ENCODE results near the gene UACA. TPM values are rescaled to one million over a fixed set of nuclear protein-coding genes. Genes with fewer than 3 reads are reported as not detected.
"Not testable (repeated sequence)": the region's sequence is repeated elsewhere in the genome, so short reads cannot be mapped to it uniquely, and the experiment has no call there.

The UACA gene
- total RNA-seq, 2 experiments from 2014 or later: 1.1 to 2.1 TPM

DNA sequence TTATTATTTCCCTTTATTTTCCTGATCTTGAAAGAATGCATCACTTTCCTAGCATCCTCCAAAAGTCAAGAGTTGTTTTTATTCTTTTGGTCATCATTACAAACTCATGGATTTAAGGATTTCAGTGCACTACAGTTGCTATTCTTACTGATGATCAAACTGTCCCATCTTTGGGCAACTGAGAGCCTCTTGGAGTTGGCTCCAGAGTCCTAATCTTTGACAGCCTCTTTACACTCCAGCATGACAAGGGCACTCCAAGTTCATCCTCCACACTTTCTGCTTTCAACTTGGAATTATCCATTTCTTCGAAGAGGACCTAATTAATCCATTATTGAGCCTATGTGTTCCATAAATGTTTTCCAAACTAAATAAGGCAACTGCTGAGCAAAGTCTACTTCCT lies 5.7 kb downstream of the UACA start:
- ChIA-PET POLR2A (no interaction called here), CTCF (no interaction called here)

DNA sequence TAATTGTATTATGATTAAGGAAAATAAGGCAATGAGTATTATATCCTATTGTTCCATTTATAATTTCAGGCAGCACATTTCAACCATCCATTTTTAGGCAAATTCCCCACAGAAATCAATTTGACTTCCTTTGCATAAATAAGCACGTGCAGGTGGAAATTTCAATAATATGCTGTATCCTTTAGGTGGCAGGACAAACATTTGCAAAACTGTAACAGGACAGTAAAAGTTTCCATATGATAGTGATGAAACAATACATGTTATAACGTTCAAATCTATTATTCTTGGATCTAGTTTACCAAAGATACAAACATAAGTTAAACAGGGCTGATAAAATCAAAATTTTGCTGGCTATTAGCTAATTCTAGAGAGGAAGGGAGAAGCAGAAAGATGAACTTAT lies 8.5 kb downstream of the UACA start:
- POLR2A ChIA-PET: no interaction called here
- CTCF ChIA-PET: no interaction called here

DNA sequence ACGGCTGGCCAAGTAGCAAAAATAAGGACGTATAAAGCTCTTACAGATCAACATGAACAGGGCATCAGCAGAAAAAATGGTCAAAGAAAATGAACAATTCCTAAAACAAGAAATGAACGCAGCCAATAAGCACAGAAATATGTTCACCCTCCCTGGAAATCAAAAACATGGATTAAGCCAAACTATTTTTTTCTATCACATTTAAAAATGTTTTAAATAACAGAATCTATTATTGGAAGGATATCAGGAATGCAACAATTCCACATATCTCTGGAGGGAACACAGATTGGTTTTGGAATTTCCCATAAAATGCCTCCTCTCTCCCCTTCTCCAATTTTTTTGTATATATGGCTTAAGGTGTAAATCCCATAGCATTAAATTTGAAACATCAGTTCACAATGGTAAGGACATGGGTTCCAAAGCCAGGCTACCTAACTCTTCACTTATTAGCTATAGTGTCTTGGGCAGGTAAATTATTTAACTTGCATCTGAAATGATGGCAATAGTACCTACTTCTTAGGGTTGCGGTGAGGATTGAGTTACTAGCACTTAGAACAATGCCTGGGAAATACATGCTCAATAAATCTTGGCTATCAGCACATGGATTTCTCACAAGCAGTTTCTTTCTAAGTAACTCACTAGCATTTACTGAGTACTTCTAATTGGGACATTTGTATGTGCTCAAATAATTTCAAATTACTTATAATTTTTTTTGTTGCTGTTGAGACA lies 10.1 kb downstream of the UACA start:
- ChIA-PET CTCF (no interaction called here), POLR2A (no interaction called here)

DNA sequence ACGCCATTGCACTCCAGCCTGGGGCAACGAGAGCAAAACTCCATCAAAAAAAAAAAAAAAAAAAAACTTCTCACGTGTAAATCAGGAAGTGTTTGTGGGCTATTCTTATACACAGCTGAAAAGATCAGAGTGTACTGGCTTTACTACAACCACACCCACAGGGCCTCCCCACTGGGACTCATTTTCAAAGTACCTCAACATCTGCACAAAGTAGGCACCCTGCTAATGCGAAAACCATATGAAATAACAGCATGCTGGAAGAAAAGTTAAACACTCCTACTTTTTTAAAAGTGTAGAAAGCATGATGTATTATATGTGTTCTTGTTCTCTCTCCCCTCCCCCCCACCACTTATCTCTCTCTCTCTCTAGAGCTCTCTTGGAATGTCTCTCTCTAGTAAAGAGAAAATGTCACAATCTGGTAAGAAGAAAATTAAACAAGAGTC lies 11.1 kb downstream of the UACA start:
- POLR2A ChIA-PET: no interaction called here
- CTCF ChIA-PET: interaction anchor here (0.6 kb wide), 1 partner anchor 996 kb away, joined by 3 read pairs; no protein-coding TSS in a partner anchor

DNA sequence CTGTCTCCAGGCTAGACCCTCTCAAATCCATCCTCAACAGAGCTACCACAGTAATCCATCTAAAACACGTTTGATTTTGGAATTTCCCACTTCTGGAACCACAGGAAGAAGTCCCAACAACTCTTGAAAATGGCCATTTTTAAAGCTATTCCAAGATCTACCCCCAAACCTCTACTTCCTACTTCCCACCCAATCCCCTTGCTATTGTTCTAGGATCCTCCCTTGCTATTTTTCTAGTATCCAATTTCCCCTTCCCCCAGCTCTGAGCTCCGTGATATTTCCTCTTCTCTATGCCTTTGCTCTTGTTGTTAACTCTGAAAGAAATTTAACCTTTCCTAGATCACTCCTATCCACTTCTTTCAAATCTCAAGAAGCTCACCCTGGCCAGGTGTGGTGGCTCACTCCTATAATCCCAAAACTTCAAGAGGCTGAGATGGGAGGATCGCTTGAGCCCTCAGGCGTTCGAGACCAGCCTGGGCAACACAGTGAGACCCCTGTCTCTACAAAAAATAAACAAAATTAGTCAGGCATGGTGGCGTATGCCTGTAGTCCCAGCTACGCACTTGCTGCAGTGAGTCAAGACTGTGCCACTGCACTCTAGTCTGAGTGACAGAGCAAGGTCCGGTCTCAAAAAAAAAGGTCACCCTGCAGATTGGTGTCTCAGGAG lies 13.0 kb downstream of the UACA start:
- ChIA-PET POLR2A (no interaction called here), CTCF (no interaction called here)

DNA sequence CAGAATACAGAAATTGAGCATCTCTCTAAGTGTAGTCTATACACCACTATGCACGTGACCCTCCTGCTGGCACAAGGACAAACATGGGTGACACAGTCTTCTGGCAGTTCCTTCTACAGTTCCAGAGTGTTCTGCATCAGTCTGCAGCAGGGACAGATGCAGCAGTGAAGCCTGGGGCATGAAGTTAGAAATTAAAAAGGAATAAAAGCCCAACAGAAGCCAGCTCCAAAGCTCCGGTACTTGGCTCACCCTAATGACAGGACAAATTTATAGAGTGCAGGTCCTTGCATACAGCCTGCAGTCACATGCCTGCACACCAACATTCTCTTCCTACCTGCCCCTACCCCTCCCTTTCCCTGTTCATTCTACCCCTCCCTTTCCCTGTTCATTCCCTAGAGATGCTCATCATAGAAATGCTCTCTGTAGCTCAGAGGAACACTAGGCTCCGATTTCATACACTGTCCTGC lies 15.0 kb downstream of the UACA start:
- ChIA-PET CTCF (interaction anchor here (0.6 kb wide), 1 partner anchor 1709 kb away, joined by 3 read pairs; no protein-coding TSS in a partner anchor), POLR2A (no interaction called here)

DNA sequence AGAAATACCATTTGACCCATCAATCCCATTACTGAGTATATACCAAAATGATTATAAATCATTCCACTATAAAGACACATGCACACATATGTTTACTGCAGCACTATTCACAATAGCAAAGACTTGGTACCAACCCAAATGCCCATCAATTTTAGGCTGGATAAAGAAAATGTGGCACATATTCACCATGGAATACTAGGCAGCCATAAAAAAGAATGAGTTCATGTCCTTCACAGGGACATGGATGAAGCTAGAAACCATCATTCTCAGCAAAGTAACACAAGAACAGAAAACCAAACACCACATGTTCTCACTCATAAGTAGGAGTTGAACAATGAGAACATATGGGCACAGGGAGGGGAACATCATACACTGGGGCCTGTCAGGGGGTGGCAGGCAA lies 16.8 kb downstream of the UACA start:
- CTCF ChIA-PET, POLR2A ChIA-PET: not testable (repeated sequence)

DNA sequence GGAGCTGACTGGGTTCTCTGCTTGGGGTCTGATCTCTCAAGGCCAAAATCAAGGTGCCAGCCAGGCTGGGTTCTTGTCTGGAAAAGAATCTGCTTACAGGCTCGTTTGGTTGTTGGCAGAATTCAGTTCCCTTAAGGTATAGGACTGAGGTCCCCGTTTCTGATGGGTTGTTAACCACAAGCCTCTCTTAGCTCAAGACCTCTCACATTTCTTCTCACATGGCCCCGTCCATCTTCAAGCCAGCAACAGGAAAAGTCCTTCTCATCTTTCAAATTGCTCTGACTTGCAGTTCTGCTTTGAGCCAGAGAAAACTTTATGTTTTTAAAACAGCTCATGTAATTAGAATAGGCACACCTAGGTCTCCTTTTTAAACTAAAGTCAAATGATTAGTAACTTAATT lies 20.4 kb downstream of the UACA start:
- POLR2A ChIA-PET: no interaction called here
- CTCF ChIA-PET: no interaction called here

DNA sequence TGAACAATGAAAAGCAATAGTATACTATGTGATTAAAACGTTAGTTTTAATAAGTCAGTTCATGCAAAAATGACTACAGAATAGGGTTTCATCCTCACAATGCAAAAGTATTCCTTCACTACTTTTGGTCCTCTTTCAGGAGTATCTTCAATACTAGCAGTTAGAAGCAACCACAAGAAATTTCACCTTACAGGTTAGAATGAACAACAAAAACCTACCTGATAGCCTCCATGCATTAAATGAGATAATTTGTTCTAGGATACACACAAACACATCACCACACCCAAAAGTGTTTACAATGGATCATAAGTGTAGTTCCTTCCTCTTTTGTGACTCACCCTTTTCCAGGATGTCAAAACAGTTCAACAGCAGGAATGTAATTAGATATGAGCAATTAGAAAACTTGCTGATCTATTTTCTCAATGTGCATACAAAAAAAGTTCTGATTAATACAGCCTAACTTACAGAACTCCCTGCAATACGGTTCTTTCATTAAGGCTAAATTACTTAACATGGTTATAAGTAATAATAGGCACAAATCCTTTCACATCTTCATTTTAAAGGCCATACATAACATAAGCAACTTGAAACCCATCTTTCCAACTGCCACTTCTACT lies 21.6 kb downstream of the UACA start:
- CTCF ChIA-PET: no interaction called here

DNA sequence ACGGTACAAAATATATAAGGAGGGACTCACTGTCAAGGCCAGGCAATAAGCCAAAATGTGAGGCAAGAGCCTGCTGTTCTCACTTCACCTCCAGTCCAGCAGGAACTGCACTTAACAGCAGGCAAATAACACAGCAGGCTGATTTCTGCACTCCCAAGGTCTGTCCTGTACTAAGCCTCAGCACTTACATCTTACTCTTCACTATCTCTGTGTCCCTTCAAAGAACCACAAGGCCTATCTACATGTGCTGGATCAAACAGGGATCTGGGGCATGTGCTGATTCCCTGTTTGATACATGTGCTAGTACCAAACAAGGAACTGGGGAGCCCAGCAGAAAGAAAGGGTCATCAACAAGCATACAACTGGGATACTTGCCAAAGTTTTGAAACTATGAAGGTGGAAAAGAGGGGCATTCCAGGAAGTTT lies 22.2 kb downstream of the UACA start:
- POLR2A ChIA-PET: no interaction called here
- CTCF ChIA-PET: no interaction called here

More for the DNA sequence above, 21.6 kb downstream of the UACA start:
- POLR2A ChIA-PET: no interaction called here

DNA sequence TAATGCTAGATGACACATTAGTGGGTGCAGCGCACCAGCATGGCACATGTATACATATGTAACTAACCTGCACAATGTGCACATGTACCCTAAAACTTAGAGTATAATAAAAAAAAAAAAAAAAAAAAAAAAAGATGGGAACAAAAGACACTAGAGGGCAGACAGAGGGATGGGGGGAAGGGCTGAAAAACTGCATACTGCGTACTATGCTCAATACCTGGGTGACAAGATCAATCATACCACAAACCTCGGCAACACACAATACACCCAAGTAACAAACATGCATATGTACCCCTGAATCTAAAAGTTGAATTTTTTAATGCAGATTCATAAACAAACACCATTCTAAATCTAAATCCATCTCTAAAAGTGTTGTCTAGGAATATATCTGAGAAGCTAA lies 28.3 kb downstream of the UACA start:
- CTCF ChIA-PET: interaction anchor here (1.2 kb wide), 1 partner anchor 13 kb away, joined by 4 read pairs; no protein-coding TSS in a partner anchor
- POLR2A ChIA-PET: not testable (repeated sequence)

DNA sequence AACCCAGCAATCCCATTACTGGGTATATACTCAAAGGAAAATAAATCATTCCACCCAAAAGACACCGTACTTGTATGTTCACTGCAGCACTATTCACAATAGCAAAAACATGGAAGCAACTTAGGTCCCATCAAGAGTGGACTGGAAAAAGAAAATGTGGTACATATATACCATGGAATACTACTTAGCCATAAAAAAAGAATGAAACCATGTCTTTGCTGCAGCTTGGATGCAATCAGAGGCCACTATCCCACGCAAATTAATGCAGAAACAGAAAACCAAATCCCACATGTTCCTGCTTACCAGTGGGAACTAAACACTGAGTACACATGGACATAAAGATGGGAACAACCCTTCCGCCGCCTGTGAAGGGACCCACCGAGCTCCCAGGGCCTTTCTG lies 34.2 kb downstream of the UACA start:
- CTCF ChIA-PET: no interaction called here
- POLR2A ChIA-PET: no interaction called here

DNA sequence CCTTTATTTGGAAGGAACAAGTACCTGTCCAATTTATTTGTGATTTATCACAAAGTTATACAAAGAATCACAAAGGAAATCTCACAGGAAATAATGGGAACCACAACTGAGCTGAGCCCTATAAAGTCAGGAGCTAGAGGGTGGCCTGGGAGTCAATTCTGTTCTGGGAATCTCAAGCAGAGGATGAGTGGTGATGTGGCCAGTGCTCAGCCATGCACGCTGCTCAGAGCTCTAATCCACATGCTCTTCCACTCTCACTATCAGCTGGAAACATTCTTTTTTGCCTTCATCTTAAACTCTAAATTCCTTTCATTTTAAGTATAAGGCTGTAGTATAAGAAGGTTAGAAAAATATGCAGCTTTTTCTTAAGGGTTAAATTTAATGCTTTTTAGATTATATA lies 36.6 kb downstream of the UACA start:
- ChIA-PET POLR2A (interaction anchor here (0.5 kb wide), 1 partner anchor 63 kb away, joined by 4 read pairs; no protein-coding TSS in a partner anchor), CTCF (no interaction called here)

DNA sequence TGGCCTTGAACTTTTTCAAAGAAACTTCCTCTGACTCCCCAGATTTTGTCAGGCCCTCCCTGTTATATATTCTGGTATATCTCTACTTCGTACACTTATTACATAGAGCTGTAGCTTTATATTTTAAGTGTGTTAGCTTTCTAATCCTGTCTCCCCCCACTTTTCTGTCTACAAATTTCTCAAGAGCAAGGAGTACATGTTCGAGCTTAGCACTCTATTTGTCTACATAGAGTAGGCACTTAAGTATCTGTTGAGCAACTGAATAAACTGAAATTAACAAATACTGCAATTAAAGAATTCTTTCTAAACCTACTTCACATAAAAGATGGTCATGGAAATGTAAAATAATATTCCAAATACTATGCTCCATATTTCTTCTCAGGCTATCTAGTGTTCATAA lies 39.4 kb downstream of the UACA start:
- ChIA-PET CTCF (interaction anchor here (0.7 kb wide), 1 partner anchor 1499 kb away, joined by 3 read pairs; no protein-coding TSS in a partner anchor), POLR2A (no interaction called here)

DNA sequence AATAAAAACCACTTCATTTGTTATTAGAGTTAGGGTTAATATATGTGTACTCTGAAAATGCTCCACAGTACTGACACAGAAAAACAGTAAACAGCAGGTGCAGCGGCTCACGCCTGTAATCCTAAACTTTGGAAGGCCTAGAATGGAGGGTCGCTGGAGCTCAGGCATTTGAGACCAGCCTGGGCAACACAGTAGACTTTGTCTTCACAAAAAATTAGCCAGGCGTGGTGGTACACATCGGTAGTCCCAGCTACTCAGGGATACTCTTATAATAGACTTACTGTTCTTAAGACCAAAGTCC lies 40.3 kb downstream of the UACA start:
- ChIA-PET CTCF (interaction anchor here (0.9 to 1.5 kb wide), 3 partner anchors 11 to 1244 kb away, joined by 3 to 4 read pairs (median 3); no protein-coding TSS in a partner anchor), POLR2A (no interaction called here)

DNA sequence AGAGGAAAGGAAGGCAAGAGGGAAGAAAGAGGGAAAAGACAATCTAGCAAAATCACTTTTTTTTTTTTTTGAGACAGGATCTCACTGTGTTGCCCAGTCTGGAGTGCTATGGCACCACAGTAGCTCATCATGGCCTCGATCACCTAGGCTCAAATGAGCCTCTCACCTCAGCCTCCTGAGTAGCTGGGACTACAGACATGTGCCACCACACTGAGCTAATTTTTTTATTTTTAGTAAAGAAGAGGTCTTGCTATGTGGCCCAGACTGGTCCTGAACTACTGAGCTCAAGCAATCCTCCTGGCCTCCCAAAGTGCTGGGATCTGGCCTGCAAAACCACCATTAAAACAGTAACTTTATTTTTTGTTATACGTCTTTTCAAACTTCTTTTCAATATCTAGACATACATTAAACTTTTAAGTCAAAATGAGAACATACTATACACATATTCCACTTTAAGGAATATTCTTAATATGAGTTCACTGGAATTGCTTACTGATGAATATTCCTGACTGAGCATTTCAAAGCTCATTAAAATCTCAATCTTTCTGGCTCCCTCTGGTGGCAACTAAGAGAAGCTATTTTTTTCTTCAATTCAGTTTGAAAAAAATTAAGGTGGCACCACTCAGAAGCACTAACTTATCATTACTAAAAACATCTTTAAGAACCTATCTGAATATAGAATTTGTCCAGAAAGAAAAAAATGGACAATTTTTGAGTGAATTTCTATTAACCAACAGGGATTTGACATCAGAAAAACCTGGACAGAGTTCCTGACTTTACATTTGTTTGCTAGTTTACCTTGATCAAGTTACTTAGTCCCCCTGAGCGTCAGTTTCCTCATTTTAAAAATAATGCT lies 40.9 kb downstream of the UACA start:
- ChIA-PET POLR2A (no interaction called here), CTCF (interaction anchor here (0.8 to 1.5 kb wide), 6 partner anchors 10 to 1246 kb away, joined by 3 to 6 read pairs (median 4); no protein-coding TSS in a partner anchor)

DNA sequence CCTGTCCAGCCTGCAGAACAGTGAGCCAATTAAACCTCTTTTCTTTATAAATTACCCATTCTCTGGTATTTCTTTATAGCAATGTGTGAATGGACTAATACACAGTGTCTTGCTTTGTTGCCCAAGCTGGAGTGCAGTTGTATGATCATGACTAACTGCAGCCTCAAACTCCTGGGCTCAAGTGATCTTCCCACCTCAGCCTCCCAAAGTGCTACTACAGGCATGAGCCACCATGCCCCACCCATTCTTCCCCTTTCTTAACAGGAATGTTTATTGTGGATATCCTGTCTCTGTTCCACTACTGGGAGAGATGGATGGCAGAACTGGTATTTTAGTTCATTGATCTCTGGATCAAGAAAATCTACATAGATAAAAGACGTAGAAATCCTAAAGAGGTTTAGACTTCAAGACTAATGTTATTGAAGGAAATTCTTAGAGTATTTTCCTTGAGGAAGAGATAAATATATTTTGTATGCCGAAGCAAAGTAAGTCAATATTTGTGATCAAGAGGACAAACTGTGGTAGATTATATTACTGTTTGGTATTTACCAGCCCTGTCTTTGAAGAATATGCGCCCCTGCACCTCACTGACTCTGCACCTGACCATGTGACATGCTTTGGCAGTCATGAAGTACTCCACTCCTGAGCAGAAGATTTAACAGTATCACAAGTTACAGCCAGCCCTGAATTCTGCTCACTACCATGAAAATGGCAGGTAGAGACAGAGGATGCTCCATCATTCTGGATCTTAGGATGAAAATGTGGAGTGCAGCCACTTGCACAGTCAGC lies 42.9 kb downstream of the UACA start:
- ChIA-PET POLR2A (no interaction called here), CTCF (no interaction called here)

DNA sequence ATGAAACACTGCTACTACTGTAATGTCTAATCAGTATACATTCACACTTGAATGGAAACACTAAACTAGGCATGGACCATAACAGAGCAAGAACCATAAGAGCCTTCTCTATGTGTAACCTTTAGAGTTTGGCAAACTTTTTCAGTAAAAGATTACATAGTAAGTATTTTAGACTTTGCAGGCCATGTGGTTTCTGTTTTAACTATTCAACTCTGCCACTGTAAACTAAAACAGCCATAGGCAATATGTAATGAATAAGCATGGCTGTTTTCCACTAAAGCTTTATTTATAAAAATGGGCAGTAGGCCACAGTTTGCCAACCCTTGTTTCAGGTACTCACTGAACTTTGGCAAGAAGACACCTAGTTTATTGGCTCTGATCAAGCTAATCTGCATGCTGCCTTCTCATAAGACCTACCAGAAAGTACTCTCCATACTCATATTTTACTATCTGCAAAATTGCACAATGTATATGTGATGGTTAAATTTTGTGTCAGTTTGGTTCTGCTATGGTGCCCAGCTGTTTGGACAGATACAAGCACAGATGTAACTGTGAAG lies 46.0 kb downstream of the UACA start:
- ChIA-PET CTCF (no interaction called here), POLR2A (no interaction called here)

DNA sequence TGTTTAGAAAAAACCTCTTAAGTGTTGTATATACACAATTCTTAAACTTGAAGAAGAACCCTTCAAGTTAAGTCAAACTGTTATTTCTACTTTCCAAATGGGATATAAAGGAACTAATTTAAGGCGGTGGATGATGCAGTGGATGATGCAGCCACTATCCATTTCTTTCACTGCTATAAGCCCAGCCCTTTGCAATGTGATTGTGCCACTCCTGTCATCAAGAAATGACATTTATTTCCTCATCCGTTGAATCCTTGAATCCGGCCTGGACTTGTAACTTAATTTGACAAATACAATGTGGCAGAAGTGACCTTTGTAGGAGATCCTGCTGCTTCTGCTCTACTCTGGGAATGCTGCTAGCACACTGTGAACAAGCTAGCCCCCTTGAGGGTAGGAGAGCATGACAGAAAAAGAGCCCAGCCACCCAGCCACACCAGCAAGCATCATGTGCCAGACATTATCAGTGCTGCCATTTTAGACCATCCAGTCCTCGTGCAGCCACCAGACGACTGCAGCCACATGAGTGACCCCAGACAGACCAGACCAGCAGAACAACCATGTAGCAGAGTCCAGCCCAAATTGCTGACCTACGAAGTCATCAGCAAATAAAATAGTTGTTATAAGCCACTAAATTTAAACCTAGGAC lies 47.4 kb downstream of the UACA start:
- ChIA-PET POLR2A (no interaction called here), CTCF (no interaction called here)
